H1 (cell line): ENCODE results near the gene MAPKAPK5. TPM values are rescaled to one million over a fixed set of nuclear protein-coding genes. Genes with fewer than 3 reads are reported as not detected.

Experiments
- CTCF ChIA-PET: fragments of 300-600 bp; sonication (Branson Sonifier 250); formaldehyde crosslinking; loops from one replicate; lab custom pipeline; 2021; ENCODE audit not compliant: partially characterized antibody; lab: Charles Lee
- POLR2A ChIA-PET: fragments of 300-600 bp; sonication (Branson Sonifier 250); formaldehyde crosslinking; loops from one replicate; lab custom pipeline; 2021; ENCODE audit warnings: inconsistent platforms; ENCODE audit not compliant: partially characterized antibody; lab: Charles Lee
- DNase-seq, 2 experiments: peaks; one replicate each; pipeline versions ENCODE4 v3.0.0 to v3.0.0-alpha.2; 2010 to 2022; ENCODE audit warnings: low spot score in 2 of 2, low read depth in 1 of 2, mixed read lengths in 1 of 2
- FAIRE-seq: peaks from 2 replicates; lab custom pipeline; 2011; peaks lifted over from hg19 to GRCh38; lab: Jason Lieb, UNC
- H2AFZ ChIP-seq: 2 replicates; pipeline ENCODE4 v1.8.1; 2012; ENCODE audit warnings: low read length, inconsistent platforms
- H2AK5ac ChIP-seq: 2 replicates; pipeline ENCODE4 v1.6.1; 2013; ENCODE audit warnings: low read depth, low read length
- H2BK120ac ChIP-seq: replicated peaks from 2 replicates; pipeline ENCODE3; 2013; ENCODE audit warnings: low read depth, low read length, inconsistent platforms
- H2BK12ac ChIP-seq: 2 replicates; pipeline ENCODE4 v1.6.1; 2013; ENCODE audit warnings: low read depth, low read length
- H2BK15ac ChIP-seq: 2 replicates; pipeline ENCODE4 v1.6.1; 2013; ENCODE audit warnings: low read length
- H2BK20ac ChIP-seq: 2 replicates; pipeline ENCODE4 v1.6.1; 2013; ENCODE audit warnings: low read length
- H2BK5ac ChIP-seq: 2 replicates; pipeline ENCODE4 v1.6.1; 2013; ENCODE audit warnings: low read depth, low read length
- H3K14ac ChIP-seq: 2 replicates; pipeline ENCODE4 v1.6.1; 2013; ENCODE audit warnings: inconsistent platforms; ENCODE audit not compliant: insufficient read length
- H3K18ac ChIP-seq: 2 replicates; pipeline ENCODE4 v1.6.1; 2013; ENCODE audit warnings: low read length; ENCODE audit errors: extremely low read depth
- H3K23ac ChIP-seq: 2 replicates; pipeline ENCODE4 v1.6.1; 2013; ENCODE audit warnings: inconsistent platforms; ENCODE audit not compliant: insufficient read length
- H3K23me2 ChIP-seq: 2 replicates; pipeline ENCODE4 v1.6.1; 2013; ENCODE audit warnings: low read depth, low read length
- H3K27ac ChIP-seq: 2 replicates; pipeline ENCODE4 v1.6.1; 2011; ENCODE audit warnings: low read depth, low read length, inconsistent platforms
- H3K27me3 ChIP-seq, 4 experiments: replicated peaks in 1 of 4; 1 replicate in 1 of 4; 2 replicates in 3 of 4; pipeline versions ENCODE4 v1.6.1 to v1.8.1; 2011 to 2013; ENCODE audit warnings: low read length in 3 of 4, mild to moderate bottlenecking in 3 of 4, inconsistent platforms in 2 of 4, mixed read lengths in 2 of 4, moderate library complexity in 1 of 4; ENCODE audit not compliant: control insufficient read depth in 3 of 4, insufficient read depth in 3 of 4; ENCODE audit errors: extremely low read depth in 1 of 4
- H3K36me3 ChIP-seq, 4 experiments: 2 replicates each; pipeline versions ENCODE4 v1.6.1 to v1.8.1; 2011 to 2013; ENCODE audit warnings: mild to moderate bottlenecking in 4 of 4, low read length in 3 of 4, moderate library complexity in 2 of 4, control low read depth in 1 of 4, inconsistent platforms in 1 of 4; ENCODE audit not compliant: insufficient read depth in 4 of 4, control insufficient read depth in 2 of 4
- H3K4ac ChIP-seq: replicated peaks from 2 replicates; pipeline ENCODE3; 2013; ENCODE audit warnings: low read length, low read depth, mixed read lengths, inconsistent platforms; ENCODE audit not compliant: insufficient read length
- H3K4me1 ChIP-seq, 4 experiments: replicated peaks in 1 of 4; 1 replicate in 1 of 4; 2 replicates in 3 of 4; pipeline versions ENCODE4 v1.6.1 to v1.8.1; 2011 to 2013; ENCODE audit warnings: low read length in 3 of 4, inconsistent platforms in 2 of 4, mixed read lengths in 1 of 4; ENCODE audit not compliant: insufficient read depth in 4 of 4, control insufficient read depth in 3 of 4
- H3K4me2 ChIP-seq, 2 experiments: 2 replicates each; pipeline versions ENCODE4 v1.6.1 to v1.8.1; 2011 to 2013; ENCODE audit warnings: low read depth in 2 of 2, low read length in 2 of 2, control low read depth in 1 of 2, inconsistent platforms in 1 of 2, mild to moderate bottlenecking in 1 of 2; ENCODE audit not compliant: insufficient read depth in 1 of 2
- H3K4me3 ChIP-seq, 4 experiments: fragments of 200-600, 300-600 bp in 1 of 4; sonication (generic), shearing (Covaris generic), sonication (Bioruptor Twin) in 1 of 4; 2 replicates each; pipeline versions ENCODE4 v1.5.1 to v1.8.1; 2011 to 2016; ENCODE audit warnings: low read length in 4 of 4, low read depth in 3 of 4, control low read depth in 2 of 4, inconsistent platforms in 2 of 4, mild to moderate bottlenecking in 2 of 4, mixed read lengths in 1 of 4, moderate library complexity in 1 of 4; ENCODE audit not compliant: insufficient read depth in 2 of 4; ENCODE audit errors: extremely low read depth in 1 of 4
- H3K56ac ChIP-seq: replicated peaks from 2 replicates; pipeline ENCODE3; 2013; ENCODE audit warnings: low read depth, mild to moderate bottlenecking, mixed read lengths, low read length, inconsistent platforms; ENCODE audit not compliant: insufficient read length
- H3K79me1 ChIP-seq: 2 replicates; pipeline ENCODE4 v1.6.1; 2013; ENCODE audit warnings: low read depth, low read length, control low read depth
- H3K79me2 ChIP-seq, 2 experiments: 2 replicates each; pipeline versions ENCODE4 v1.6.1 to v1.8.1; 2012 to 2013; ENCODE audit warnings: low read length in 2 of 2, mild to moderate bottlenecking in 2 of 2, inconsistent platforms in 1 of 2; ENCODE audit not compliant: insufficient read depth in 2 of 2, control insufficient read depth in 1 of 2
- H3K9ac ChIP-seq, 4 experiments: replicated peaks in 1 of 4; 1 replicate in 1 of 4; 2 replicates in 3 of 4; pipeline versions ENCODE4 v1.6.1 to v1.8.1; 2011 to 2013; ENCODE audit warnings: low read depth in 3 of 4, low read length in 3 of 4, control low read depth in 2 of 4, mild to moderate bottlenecking in 2 of 4, moderate library complexity in 2 of 4, inconsistent platforms in 1 of 4; ENCODE audit errors: extremely low read depth in 1 of 4
- H3K9me3 ChIP-seq, 2 experiments: 2 replicates each; pipeline versions ENCODE4 v1.6.1 to v1.8.1; 2012 to 2013; ENCODE audit warnings: mild to moderate bottlenecking in 2 of 2, moderate library complexity in 2 of 2, control low read depth in 1 of 2, inconsistent platforms in 1 of 2, low read depth in 1 of 2, low read length in 1 of 2, mixed read lengths in 1 of 2; ENCODE audit not compliant: insufficient read depth in 2 of 2
- H4K20me1 ChIP-seq, 2 experiments: replicated peaks in 1 of 2; 2 replicates each; pipeline versions ENCODE3 to v1.8.1; 2011 to 2013; ENCODE audit warnings: inconsistent platforms in 2 of 2, low read length in 2 of 2, mild to moderate bottlenecking in 1 of 2; ENCODE audit not compliant: insufficient read depth in 2 of 2, control insufficient read depth in 1 of 2
- H4K5ac ChIP-seq: 2 replicates; pipeline ENCODE4 v1.6.1; 2013; ENCODE audit warnings: low read length, low read depth, mixed read lengths, inconsistent platforms; ENCODE audit not compliant: insufficient read length
- H4K8ac ChIP-seq: 2 replicates; pipeline ENCODE4 v1.8.0; 2013; ENCODE audit warnings: mild to moderate bottlenecking, moderate library complexity, low read length, inconsistent platforms; ENCODE audit not compliant: insufficient read depth; ENCODE audit errors: extremely low read depth
- H4K91ac ChIP-seq: replicated peaks from 2 replicates; pipeline ENCODE3; 2013; ENCODE audit warnings: low read length, mixed read lengths, inconsistent platforms; ENCODE audit not compliant: insufficient read length
- BRCA1 ChIP-seq: IDR thresholded peaks from 2 replicates; pipeline ENCODE4 v1.6.1; 2012; ENCODE audit warnings: low read depth, low read length, improper control_type of control experiment
- CBX8 ChIP-seq: fragments of 300-800, 300-1000 bp; sonication (generic); IDR thresholded peaks from 2 replicates; pipeline ENCODE4 v1.7.1; 2016; ENCODE audit warnings: low read depth, low read length, borderline replicate concordance
- CHD2 ChIP-seq: IDR thresholded peaks from 2 replicates; pipeline ENCODE4 v1.6.1; 2012; ENCODE audit warnings: low read length, improper control_type of control experiment
- EGR1 ChIP-seq: IDR thresholded peaks from 2 replicates; pipeline ENCODE4 v1.6.1; 2011; ENCODE audit warnings: low read depth, low read length, borderline replicate concordance
- GTF2F1 ChIP-seq: IDR thresholded peaks from 2 replicates; pipeline ENCODE4 v1.6.1; 2012; ENCODE audit warnings: low read depth, low read length, improper control_type of control experiment, borderline replicate concordance
- JUN ChIP-seq: IDR thresholded peaks from 2 replicates; pipeline ENCODE4 v1.6.1; 2011; ENCODE audit warnings: low read depth, mild to moderate bottlenecking, improper control_type of control experiment, low read length
- JUND ChIP-seq: IDR thresholded peaks from 2 replicates; pipeline ENCODE4 v1.6.1; 2011; ENCODE audit warnings: mild to moderate bottlenecking, improper control_type of control experiment, low read length
- KDM1A ChIP-seq: fragments of 200-600, 300-600 bp; sonication (generic); IDR thresholded peaks from 2 replicates; pipeline ENCODE4 v1.7.1; 2016; ENCODE audit warnings: mild to moderate bottlenecking, low read length, borderline replicate concordance
- POLR2A ChIP-seq, 2 experiments: IDR thresholded peaks; 1 replicate in 1 of 2; 2 replicates in 1 of 2; pipeline ENCODE4 v1.6.1; 2011; ENCODE audit warnings: low read depth in 2 of 2, low read length in 2 of 2, mild to moderate bottlenecking in 2 of 2; ENCODE audit errors: control extremely low read depth in 1 of 2
- SP1 ChIP-seq: IDR thresholded peaks from 2 replicates; pipeline ENCODE4 v1.6.1; 2011; ENCODE audit warnings: low read depth, low read length
- TAF1 ChIP-seq: IDR thresholded peaks from 2 replicates; pipeline ENCODE4 v1.6.1; 2011; ENCODE audit warnings: mild to moderate bottlenecking, low read depth, low read length
- YY1 ChIP-seq: IDR thresholded peaks from 2 replicates; pipeline ENCODE4 v1.6.1; 2011; ENCODE audit warnings: low read depth, mild to moderate bottlenecking, low read length
- WGBS, 2 experiments: shearing (Covaris generic) in 1 of 2; methylation state at CpG; one replicate each; pipeline versions ENCODE4 v1.1.6 to v1.1.7; 2013 to 2015; ENCODE audit warnings: low lambda C conversion rate in 2 of 2, mixed read lengths in 2 of 2, inconsistent platforms in 1 of 2, low coverage in 1 of 2, missing lambda C conversion rate in 1 of 2; ENCODE audit not compliant: insufficient replicate concordance in 2 of 2, insufficient coverage in 1 of 2, insufficient read length in 1 of 2; ENCODE audit errors: extremely low coverage in 1 of 2, missing lambda C conversion rate in 1 of 2; 5-methylcytosine and 5-hydroxymethylcytosine counted together
- polyA plus RNA-seq, 7 experiments: library from polyadenylated mRNA; depleted of rRNA in 3 of 7; stranded (reverse) in 5 of 7; unstranded in 2 of 7; fragments of >200 nt in 5 of 7; fragments of 200-250 nt in 2 of 7; gene quantifications; 1 replicate in 5 of 7; 2 replicates in 1 of 7; 4 replicates in 1 of 7; pipeline versions ENCODE4 v1.2.1 to v1.2.3, GENCODE V29; 2011 to 2013; ENCODE audit warnings: missing spikeins in 2 of 7, mixed read lengths in 2 of 7
- total RNA-seq: library from RNA; stranded (reverse); fragmentation: NEBNext Ultra II Directional; extraction: Animal tissue kit (Norgen Biotek cat#: 25700); gene quantifications from 2 replicates; pipeline ENCODE4 v1.2.1, GENCODE V29; 2021

The MAPKAPK5 gene
- total and polyA plus RNA-seq, 2 of the 8 experiments (the other 6 are each of a cell fraction or from before 2014, with no cell fraction given) = 40.0 to 91.5 TPM

- Histone ChIP-seq H3K18ac (no peak overlapping the region), H3K23me2 (no peaks in the 10 kb centered on the region), H2BK15ac (no peak overlapping the region), H3K23ac (no peak overlapping the region), H2AK5ac (no peak overlapping the region), H3K9me3 (no peaks in the 10 kb centered on the region), H2BK5ac (no peak overlapping the region), H3K4me2 (no peak overlapping the region), H3K4me3 (no peak overlapping the region), H3K4me1 (no peaks in the 10 kb centered on the region), H3K14ac (no peak overlapping the region), H4K91ac (no peak overlapping the region), H4K5ac (no peak overlapping the region), H3K79me2 (no peaks in the 10 kb centered on the region), H2BK12ac (no peak overlapping the region), H2BK20ac (no peak overlapping the region), H3K56ac (no peak overlapping the region), H3K27ac (no peak overlapping the region), H3K36me3 (peaks cover 0 to 5% (median 0%) of the 10 kb centered on the region in 4 experiments; a peak in 1 of 8 replicates), H2BK120ac (no peak overlapping the region), H3K9ac (no peak overlapping the region), H3K4ac (no peak overlapping the region), H3K27me3 (no peaks in the 10 kb centered on the region), H4K20me1 (no peaks in the 10 kb centered on the region), H2AFZ (no peak overlapping the region), H4K8ac (no peak overlapping the region), H3K79me1 (no peaks in the 10 kb centered on the region)
- POLR2A ChIA-PET = interaction anchor here (0.6 kb wide), 1 partner anchor 409 kb away, joined by 3 read pairs; no protein-coding TSS in a partner anchor
- 90% methylated on average over 7 of the region's 7 CpGs; no CpG with 5 or more reads in 1 of the 2 experiments for WGBS, 2 experiments
- TF ChIP-seq EGR1 (no peak), JUN (no peak), SP1 (no peak), JUND (no peak), CHD2 (no peak), POLR2A (IDR thresholded peaks at IDR 0.05; ENCODE audit: control extremely low read depth in 1 of 2, low read depth in 2 of 2, low read length in 2 of 2) (no peak), CBX8 (no peak), YY1 (no peak), BRCA1 (no peak), KDM1A (no peak), GTF2F1 (no peak), TAF1 (no peak)
- FAIRE-seq (no peak), DNase-seq (no peak)
- CTCF ChIA-PET = interaction anchor here (0.8 to 3.6 kb wide), 3 partner anchors 47 to 97 kb away, joined by 4 to 15 read pairs (median 4); no protein-coding TSS in a partner anchor
Measured at GRCh38 chr12:111807232-111807631, 34.8 kb upstream of the MAPKAPK5 start.
